Activated CD8-positive, alpha-beta memory T cell treated with anti-CD3 and anti-CD28 coated beads, Interleukin-2, amount 50 U/mL, for 4 hours (primary cell): ENCODE data around the gene RAB1A.
"Not testable (repeated sequence)": the region's sequence is repeated elsewhere in the genome, so short reads cannot be mapped to it uniquely, and the experiment has no call there.

Source experiments
- DNase-seq: peaks from one replicate; pipeline ENCODE4 v3.0.0-alpha.2; 2020

Gene RAB1A

GRCh38 chr2:65129826-65130663 lies at the start of gene RAB1A:
RAB1A (minus strand) TSS chr2:65130106; CDS start chr2:65129915, 191 bp downstream.
- DNase-seq: peak; percentile 99

DNA sequence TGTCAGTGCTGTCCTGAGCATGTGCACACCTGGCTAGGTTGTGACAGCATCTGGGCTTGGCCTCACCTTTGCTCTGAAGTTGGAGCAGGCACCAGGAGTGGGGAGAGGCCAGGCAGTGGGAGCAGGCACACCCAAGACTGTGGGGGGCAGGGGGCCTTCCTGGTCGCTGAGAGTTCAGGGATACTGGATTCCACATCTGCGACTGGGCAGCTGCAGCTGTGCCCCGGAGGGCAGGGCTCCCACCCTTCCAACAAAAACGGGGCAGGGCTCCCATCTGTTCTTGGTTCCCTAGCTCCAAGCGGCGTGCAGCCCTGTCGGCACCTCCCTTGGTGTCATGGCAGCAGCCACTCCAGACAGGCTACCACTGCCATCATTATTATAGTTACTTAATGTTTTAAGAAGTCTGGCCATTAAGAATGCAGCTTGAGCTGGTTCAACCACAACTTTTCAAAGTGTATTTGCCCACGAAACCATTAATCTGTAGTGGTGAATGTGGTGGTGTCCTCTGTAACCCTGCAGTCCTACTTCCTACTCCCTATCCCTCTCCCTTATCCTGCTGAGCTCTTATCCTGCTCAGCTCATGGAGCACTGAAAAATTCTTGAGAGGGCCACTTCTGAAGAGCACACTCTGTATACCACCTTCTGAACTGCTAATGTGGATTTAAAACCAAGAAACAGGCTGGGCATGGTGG lies 48.0 kb upstream of the RAB1A start:
- DNase-seq: no peak

DNA sequence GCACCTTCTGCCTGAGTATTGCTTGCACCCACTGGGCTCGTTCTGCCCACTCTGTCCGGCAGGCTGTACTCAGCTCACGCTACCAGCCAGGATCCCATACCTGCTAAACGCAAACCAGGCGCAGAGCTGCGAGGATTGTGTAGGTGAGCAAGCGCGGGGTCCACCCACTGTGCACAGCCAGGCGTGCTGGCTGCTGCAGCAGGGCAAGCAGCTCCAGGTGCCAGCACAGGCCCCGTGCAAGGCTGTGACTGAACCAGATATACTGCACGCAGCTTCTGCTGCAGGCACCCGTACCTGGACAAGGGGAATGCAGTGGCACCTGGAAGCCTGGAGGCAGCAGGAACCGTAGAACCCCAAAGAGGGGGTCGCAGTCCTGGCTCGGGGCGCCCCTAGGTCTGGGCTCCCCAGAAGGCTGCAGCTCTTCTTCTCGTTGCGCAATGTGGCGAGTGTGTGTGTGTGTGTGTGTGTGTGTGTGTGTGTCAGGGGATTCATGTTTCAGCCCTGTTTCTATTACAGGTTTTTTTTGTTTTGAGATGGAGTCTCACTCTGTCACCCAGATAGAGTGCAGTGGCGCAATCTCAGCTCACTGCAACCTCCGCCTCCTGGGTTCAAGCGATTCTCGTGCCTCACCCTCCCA lies 46.1 kb upstream of the RAB1A start:
- DNase-seq: no peak

- DNase-seq: not testable (repeated sequence)
Observed at GRCh38 chr2:65174031-65174430, 44.1 kb upstream of the RAB1A start.

- no peak for DNase-seq
Observed at GRCh38 chr2:65172994-65173790, 43.3 kb upstream of the RAB1A start.

GRCh38 chr2:65170611-65171477 lies 40.9 kb upstream of the RAB1A start:
- DNase-seq: not testable (repeated sequence)

DNA sequence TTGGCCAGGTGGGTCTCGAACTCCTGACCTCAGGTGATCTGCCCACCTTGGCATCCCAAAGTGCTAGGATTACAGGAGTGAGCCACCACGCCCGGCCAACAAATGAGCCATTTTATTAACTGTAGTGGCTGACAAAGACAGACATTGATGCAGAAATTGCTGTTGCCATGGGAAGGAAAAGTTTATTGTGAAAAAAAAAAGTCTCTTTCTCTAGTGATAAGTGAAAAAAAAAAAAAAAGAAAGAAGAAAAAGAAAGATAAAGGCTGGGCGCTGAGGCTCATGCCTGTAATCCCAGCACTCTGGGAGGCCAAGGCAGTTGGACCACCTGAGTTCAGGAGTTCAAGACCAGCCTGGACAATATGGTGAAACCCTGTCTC lies 39.8 kb upstream of the RAB1A start:
- no peak for DNase-seq

DNA sequence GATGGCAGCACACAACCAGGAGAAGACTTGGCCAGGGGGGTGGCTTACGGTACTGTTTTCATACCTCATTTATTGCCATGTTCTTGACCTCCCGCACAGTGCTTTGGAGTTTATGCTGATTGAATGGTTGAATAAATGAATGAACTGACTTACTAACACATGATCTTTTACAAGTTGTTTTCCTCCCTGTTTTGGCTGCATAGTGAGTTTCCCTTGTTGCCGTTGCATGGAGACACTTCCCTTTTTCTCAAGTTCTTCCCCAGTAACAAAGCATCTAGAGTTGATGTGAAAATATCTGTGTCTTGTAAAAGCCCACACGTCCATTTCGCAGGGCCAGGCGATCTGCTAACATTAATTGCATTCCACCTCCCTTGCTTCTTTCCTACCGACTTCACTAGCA lies 35.7 kb upstream of the RAB1A start:
- no peak for DNase-seq

DNA sequence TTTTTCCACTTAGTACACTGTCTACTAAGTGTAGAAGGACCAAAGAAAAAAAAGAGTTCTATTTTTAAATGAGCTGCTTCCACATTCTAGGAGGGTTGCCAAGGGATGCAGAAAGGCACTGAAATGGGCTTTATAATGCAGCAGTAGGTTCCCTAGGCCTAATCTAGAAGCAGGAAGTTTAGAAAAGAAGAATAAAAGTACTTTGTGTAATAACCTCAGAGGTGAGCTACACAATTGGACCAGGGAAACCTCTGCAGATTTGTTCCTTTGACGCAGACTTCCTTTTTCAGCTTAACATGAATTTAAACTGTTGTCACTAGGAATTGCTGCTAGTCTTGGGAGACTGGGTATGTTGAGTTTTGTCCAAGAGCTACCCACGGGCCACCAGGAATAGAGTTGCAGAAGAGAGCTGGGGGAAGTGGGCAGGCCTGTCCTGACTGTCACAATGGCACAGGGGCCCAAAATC lies 34.6 kb upstream of the RAB1A start:
- DNase-seq: no peak

GRCh38 chr2:65161551-65162100 lies 31.7 kb upstream of the RAB1A start:
- no peak for DNase-seq

GRCh38 chr2:65159906-65160305 lies 30.0 kb upstream of the RAB1A start:
- no peak for DNase-seq

GRCh38 chr2:65159261-65159660 lies 29.4 kb upstream of the RAB1A start:
- DNase-seq: no peak

DNA sequence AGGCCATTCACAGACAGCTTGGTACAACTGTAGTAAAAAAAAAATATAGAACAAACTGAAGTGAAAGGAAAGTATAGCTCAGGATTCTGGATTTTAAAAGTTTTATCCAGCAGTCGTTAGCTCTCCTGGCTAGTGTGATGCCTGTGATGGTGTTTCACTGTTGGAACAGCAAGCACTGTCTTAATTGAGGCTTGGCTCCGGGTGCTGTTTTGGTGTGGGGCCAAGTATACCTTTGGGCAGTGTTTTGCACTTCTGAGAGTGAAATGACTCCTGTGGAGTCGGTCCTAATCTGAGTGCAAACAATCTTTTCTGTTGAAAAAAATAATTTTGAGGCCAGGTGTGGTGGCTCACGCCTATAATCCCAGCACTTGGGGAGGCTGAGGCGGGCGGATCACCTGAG lies 28.7 kb upstream of the RAB1A start:
- no peak for DNase-seq

- DNase-seq: not testable (repeated sequence)
Observed at GRCh38 chr2:65157856-65158255, 27.9 kb upstream of the RAB1A start.

GRCh38 chr2:65156041-65156440 lies 26.1 kb upstream of the RAB1A start:
- DNase-seq: no peak

GRCh38 chr2:65153515-65153914 lies 23.6 kb upstream of the RAB1A start:
- DNase-seq: no peak

GRCh38 chr2:65146078-65146477 lies 16.2 kb upstream of the RAB1A start:
- no peak for DNase-seq

DNA sequence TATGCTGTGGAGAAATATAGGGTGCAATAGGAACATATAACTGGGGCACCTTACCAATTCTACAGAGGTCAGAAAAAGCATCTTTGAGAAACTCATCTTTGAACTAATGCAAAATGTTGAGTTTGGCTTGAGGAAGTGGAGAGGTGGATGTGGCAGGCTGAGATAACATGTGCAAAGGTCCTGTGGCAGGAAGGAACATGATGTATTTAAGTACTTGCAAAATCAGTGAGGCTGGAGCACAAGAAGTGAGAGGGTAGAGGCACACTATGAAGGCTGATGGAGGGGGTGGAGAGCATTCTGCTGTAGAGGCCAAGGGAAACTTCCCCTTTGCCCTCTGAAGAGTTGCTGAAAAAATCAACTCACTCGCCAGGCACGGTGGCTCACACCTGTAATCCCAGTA lies 14.7 kb upstream of the RAB1A start:
- DNase-seq: no peak

DNA sequence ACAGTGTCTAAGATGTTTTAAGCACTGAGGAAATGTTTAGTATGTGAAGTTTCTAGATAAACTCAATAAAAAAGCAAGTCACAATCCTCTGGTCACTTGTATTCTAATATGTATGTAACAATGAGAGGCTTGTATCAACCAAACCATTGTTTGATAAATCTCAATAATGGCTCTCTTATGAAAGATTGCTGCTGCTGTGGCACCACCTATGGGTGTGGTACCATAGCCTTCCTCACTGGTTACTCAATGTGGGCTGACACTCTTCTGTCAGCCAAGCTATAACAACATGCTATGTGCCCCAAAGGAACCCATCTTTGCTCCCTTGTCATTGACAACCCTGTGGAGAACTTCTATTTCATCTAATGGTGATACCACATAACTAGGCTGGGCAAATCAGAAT lies 12.6 kb upstream of the RAB1A start:
- DNase-seq: no peak

DNA sequence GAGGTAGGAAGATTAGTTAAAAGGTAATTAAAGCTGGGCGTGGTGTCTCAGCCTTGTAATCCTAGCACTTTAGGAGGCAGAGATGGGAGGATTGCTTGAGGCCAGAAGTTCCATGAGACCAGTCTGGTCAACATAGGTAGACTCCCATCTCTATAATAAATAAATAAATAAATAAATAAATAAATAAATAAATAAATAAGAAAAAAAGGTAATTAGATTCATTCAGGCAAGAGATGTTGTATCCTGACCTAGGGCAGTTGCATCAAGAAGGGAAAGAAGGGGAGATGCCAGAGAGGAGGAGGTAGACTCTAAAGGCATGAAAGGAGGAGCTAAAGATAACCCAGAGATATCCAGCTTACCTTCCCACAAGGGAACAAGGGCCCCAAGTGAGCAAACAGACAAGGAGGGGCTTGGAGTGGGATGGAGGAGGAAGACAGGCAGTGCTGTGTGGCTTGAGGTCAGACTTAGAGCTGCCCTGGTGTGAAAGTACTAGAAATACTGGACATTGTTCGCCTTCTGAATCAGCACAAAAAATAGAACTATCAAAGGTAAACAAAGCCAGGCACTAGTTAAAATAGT lies 7.4 kb upstream of the RAB1A start:
- no peak for DNase-seq

GRCh38 chr2:65136253-65136652 lies 6.3 kb upstream of the RAB1A start:
- no peak for DNase-seq
